Neural progenitor cell (in vitro differentiated cells): ENCODE results near the gene AMN1.

ENCODE experiments used
- CTCF ChIP-seq: fragments of 200-600 bp; sonication (generic); IDR thresholded peaks from 2 replicates; pipeline ENCODE4 v1.5.1; 2017; ENCODE audit warnings: antibody characterized with exemption, mild to moderate bottlenecking
- EZH2 ChIP-seq: fragments of 200-600 bp; sonication (generic); IDR thresholded peaks from 2 replicates; pipeline ENCODE4 v1.6.1; 2017; ENCODE audit warnings: antibody characterized with exemption, mild to moderate bottlenecking, moderate library complexity

- TF ChIP-seq CTCF (no peak), EZH2 (no peak)
Observed at GRCh38 chr12:31728289-31728916, 418 bp downstream of the AMN1 start.
